HTR-8/SVneo (cell line): Measurements from ENCODE around the gene DFFB.

ENCODE experiments used
- DNase-seq: peaks from one replicate; pipeline ENCODE4 v3.0.0; 2011; ENCODE audit warnings: low spot score, mixed read lengths; ENCODE audit not compliant: insufficient read length
- FAIRE-seq: peaks from 2 replicates; lab custom pipeline; 2011; peaks lifted over from hg19 to GRCh38; lab: Jason Lieb, UNC

Gene DFFB

GRCh38 chr1:3828391-3828790, 28.9 kb upstream of the DFFB start:
- DNase-seq (no peak), FAIRE-seq (no peak)

GRCh38 chr1:3831689-3832088, 25.6 kb upstream of the DFFB start:
- DNase-seq (no peak), FAIRE-seq (no peak)

GRCh38 chr1:3834701-3835100, 22.6 kb upstream of the DFFB start:
- FAIRE-seq (no peak), DNase-seq (no peak)

- DNase-seq (peak; percentile 42), FAIRE-seq (no peak)
These were observed 20.9 kb upstream of the DFFB start for GRCh38 chr1:3836421-3836820.

GRCh38 chr1:3837200-3837599, 20.1 kb upstream of the DFFB start:
- DNase-seq (no peak), FAIRE-seq (no peak)

GRCh38 chr1:3837685-3838084, 19.6 kb upstream of the DFFB start:
- no peak for DNase-seq
- FAIRE-seq = no peak

- FAIRE-seq (no peak), DNase-seq (no peak)
These were observed 18.5 kb upstream of the DFFB start for GRCh38 chr1:3838788-3839187.

GRCh38 chr1:3841491-3841890, 15.8 kb upstream of the DFFB start:
- no peak for FAIRE-seq
- DNase-seq = no peak

GRCh38 chr1:3842912-3843311, 14.4 kb upstream of the DFFB start:
- DNase-seq = no peak
- FAIRE-seq = no peak

- no peak for FAIRE-seq
- DNase-seq = no peak
These were observed 10.7 kb upstream of the DFFB start for GRCh38 chr1:3846541-3846940.

- DNase-seq = no peak
- FAIRE-seq = no peak
These were observed 10.2 kb upstream of the DFFB start for GRCh38 chr1:3847081-3847480.

- FAIRE-seq (no peak), DNase-seq (no peak)
These were observed 6.4 kb upstream of the DFFB start for GRCh38 chr1:3850857-3851256.

- no peak for DNase-seq
- no peak for FAIRE-seq
These were observed 6.0 kb upstream of the DFFB start for GRCh38 chr1:3851292-3851691.

GRCh38 chr1:3852091-3852490, 5.2 kb upstream of the DFFB start:
- DNase-seq (no peak), FAIRE-seq (no peak)

GRCh38 chr1:3852711-3853485, 4.4 kb upstream of the DFFB start:
- FAIRE-seq (no peak), DNase-seq (no peak)

GRCh38 chr1:3857791-3858129, 484 bp downstream of the DFFB start:
- no peak for FAIRE-seq

GRCh38 chr1:3858231-3858981, 1.1 kb downstream of the DFFB start:
- DNase-seq (no peak), FAIRE-seq (no peak)

More at GRCh38 chr1:3857791-3858129, 484 bp downstream of the DFFB start:
- no peak for DNase-seq

GRCh38 chr1:3863231-3863935, 6.1 kb downstream of the DFFB start:
- FAIRE-seq = no peak
- DNase-seq = no peak

GRCh38 chr1:3864884-3865283, 7.6 kb downstream of the DFFB start:
- FAIRE-seq = no peak
- DNase-seq = no peak

GRCh38 chr1:3865606-3866160, 8.4 kb downstream of the DFFB start:
- FAIRE-seq = no peak
- no peak for DNase-seq

- no peak for DNase-seq
- peak; percentile 93 for FAIRE-seq
These were observed 11.3 kb downstream of the DFFB start for GRCh38 chr1:3868464-3869006.
